Endothelial cell of umbilical vein (primary cell): ENCODE measurements around the gene STK10. TPM values are rescaled to one million over a fixed set of nuclear protein-coding genes. Genes with fewer than 3 reads are reported as not detected.
A peak's percentile ranks its signal among the peaks of the same experiment; 100 is the strongest.

Experiments
- BruUV-seq: library from RNA; stranded (reverse); fragments of 400-500 nt; replicated peaks from 2 replicates; lab custom pipeline; 2021; lab: Mats Ljungman, UMichigan
- CTCF ChIA-PET: fragments of 300-600, 350-600 bp; sonication (Branson Sonifier 250); formaldehyde crosslinking; loops from one replicate; lab custom pipeline; 2021; ENCODE audit warnings: antibody characterized with exemption, inconsistent platforms; lab: Charles Lee
- POLR2A ChIA-PET: fragments of 300-600, 350-600 bp; sonication (Branson Sonifier 250); formaldehyde crosslinking; loops from one replicate; lab custom pipeline; 2021; ENCODE audit warnings: antibody characterized with exemption, inconsistent platforms; lab: Charles Lee
- DNase-seq: peaks from one replicate; pipeline ENCODE4 v3.0.0-alpha.2; 2011; ENCODE audit warnings: low read depth, low spot score
- FAIRE-seq: peaks from 2 replicates; lab custom pipeline; 2011; peaks lifted over from hg19 to GRCh38; lab: Jason Lieb, UNC
- H2AFZ ChIP-seq: 2 replicates; pipeline ENCODE4 v1.6.0; 2012; ENCODE audit warnings: low read depth, low read length, control low read depth, inconsistent platforms
- H3K27ac ChIP-seq: 2 replicates; pipeline ENCODE4 v1.5.1; 2011; ENCODE audit warnings: low read depth, mild to moderate bottlenecking, control low read depth, low read length, moderate library complexity; ENCODE audit not compliant: insufficient read depth
- H3K27me3 ChIP-seq, 2 experiments: 2 replicates each; pipeline versions ENCODE4 v1.6.0 to v1.6.1; 2011; ENCODE audit warnings: low read length in 2 of 2, mixed read lengths in 1 of 2; ENCODE audit not compliant: control insufficient read depth in 2 of 2, insufficient read depth in 2 of 2
- H3K36me3 ChIP-seq, 2 experiments: 2 replicates in 1 of 2; 3 replicates in 1 of 2; pipeline ENCODE4 v1.5.1; 2011; ENCODE audit warnings: low read length in 2 of 2, mild to moderate bottlenecking in 1 of 2, moderate library complexity in 1 of 2; ENCODE audit not compliant: control insufficient read depth in 2 of 2, insufficient read depth in 2 of 2; ENCODE audit errors: extremely low read depth in 1 of 2
- H3K4me1 ChIP-seq: 3 replicates; pipeline ENCODE4 v1.5.1; 2011; ENCODE audit warnings: mild to moderate bottlenecking, low read length; ENCODE audit not compliant: control insufficient read depth, insufficient read depth; ENCODE audit errors: extremely low read depth
- H3K4me2 ChIP-seq: 2 replicates; pipeline ENCODE4 v1.6.1; 2011; ENCODE audit warnings: low read length, control low read depth, mixed read lengths; ENCODE audit not compliant: insufficient read depth
- H3K4me3 ChIP-seq, 3 experiments: fragments of 200-600 bp in 1 of 3; sonication (generic), shearing (Covaris generic) in 1 of 3; replicated peaks in 1 of 3; 2 replicates each; pipeline ENCODE4 v1.5.1; 2011 to 2016; ENCODE audit warnings: control low read depth in 3 of 3, low read length in 3 of 3, mild to moderate bottlenecking in 2 of 3, inconsistent platforms in 1 of 3, low read depth in 1 of 3, moderate library complexity in 1 of 3; ENCODE audit not compliant: insufficient read depth in 1 of 3
- H3K79me2 ChIP-seq: 2 replicates; pipeline ENCODE4 v1.6.0; 2012; ENCODE audit warnings: low read length, inconsistent platforms; ENCODE audit not compliant: control insufficient read depth, insufficient read depth
- H3K9ac ChIP-seq: replicated peaks from 2 replicates; pipeline ENCODE3; 2011; ENCODE audit warnings: low read length, control low read depth; ENCODE audit not compliant: insufficient read depth; ENCODE audit errors: extremely low read depth
- H3K9me1 ChIP-seq: replicated peaks from 3 replicates; pipeline ENCODE4 v1.6.0; 2011; ENCODE audit warnings: mild to moderate bottlenecking, low read length; ENCODE audit not compliant: control insufficient read depth, insufficient read depth; ENCODE audit errors: extremely low read depth
- H3K9me3 ChIP-seq: replicated peaks from 2 replicates; pipeline ENCODE4 v1.5.1; 2012; ENCODE audit warnings: low read length, inconsistent platforms; ENCODE audit not compliant: control insufficient read depth, insufficient read depth
- H4K20me1 ChIP-seq: replicated peaks from 2 replicates; pipeline ENCODE3; 2011; ENCODE audit warnings: mild to moderate bottlenecking, low read length; ENCODE audit not compliant: control insufficient read depth, insufficient read depth; ENCODE audit errors: extremely low read depth
- CTCF ChIP-seq, 2 donors: IDR thresholded peaks; 1 replicate in 1 of 2; 2 replicates in 1 of 2; pipeline ENCODE4 v1.5.1; 2011; ENCODE audit warnings: low read length in 2 of 2, mild to moderate bottlenecking in 2 of 2, moderate library complexity in 2 of 2, control low read depth in 1 of 2, inconsistent platforms in 1 of 2, low read depth in 1 of 2; ENCODE audit not compliant: insufficient read depth in 1 of 2; ENCODE audit errors: extremely low read depth in 1 of 2
- EZH2 ChIP-seq: IDR thresholded peaks from 2 replicates; pipeline ENCODE4 v1.6.1; 2012; ENCODE audit warnings: borderline replicate concordance, low read depth, mild to moderate bottlenecking, moderate library complexity, low read length, inconsistent platforms; ENCODE audit not compliant: severe bottlenecking
- FOS ChIP-seq: IDR thresholded peaks from 2 replicates; pipeline ENCODE4 v1.6.1; 2011; ENCODE audit warnings: mild to moderate bottlenecking, low read length, moderate library complexity, borderline replicate concordance; ENCODE audit not compliant: insufficient read depth
- GATA2 ChIP-seq: IDR thresholded peaks from 2 replicates; pipeline ENCODE4 v1.7.0; 2011; ENCODE audit warnings: low read depth, mild to moderate bottlenecking, moderate library complexity, mixed read lengths, low read length; ENCODE audit not compliant: insufficient read length, insufficient read depth
- JUN ChIP-seq: IDR thresholded peaks from 2 replicates; pipeline ENCODE4 v1.6.1; 2011; ENCODE audit warnings: borderline replicate concordance, low read depth; ENCODE audit not compliant: insufficient read length, insufficient read depth
- MAX ChIP-seq: IDR thresholded peaks from 2 replicates; pipeline ENCODE4 v1.6.1; 2011; ENCODE audit not compliant: insufficient read depth, insufficient read length
- MYC ChIP-seq: IDR thresholded peaks from one replicate; pipeline ENCODE4 v1.6.1; 2011; ENCODE audit warnings: mild to moderate bottlenecking, low read depth, low read length
- POLR2A ChIP-seq: IDR thresholded peaks from 2 replicates; pipeline ENCODE4 v1.6.1; 2012; ENCODE audit warnings: low read depth, mild to moderate bottlenecking, control low read depth, low read length
- POLR2AphosphoS5 ChIP-seq: IDR thresholded peaks from 2 replicates; pipeline ENCODE4 v1.6.1; 2012; ENCODE audit warnings: low read depth, mild to moderate bottlenecking, control low read depth, low read length, moderate library complexity; ENCODE audit not compliant: insufficient read depth
- dilution Hi-C: fragments of 300-500 bp; cut with MboI; formaldehyde crosslinking; loops from one replicate; pipeline ENCODE4 v1.15.0; 2019; ENCODE audit warnings: low sequenced_read_pairs; ENCODE audit not compliant: extremely low pct_ligation_motif_present
- intact Hi-C: fragments of 100-400 bp; cut with micrococcal nuclease; formaldehyde crosslinking; loops from one replicate; pipeline ENCODE4 v1.10.0; 2022
- polyA plus RNA-seq, 4 experiments: library from polyadenylated mRNA; depleted of rRNA in 3 of 4; stranded (reverse) in 3 of 4; unstranded in 1 of 4; fragments of >200 nt; gene quantifications; 2 replicates each; pipeline versions ENCODE4 v1.2.1 to v1.2.3, GENCODE V29; 2011 to 2012; ENCODE audit warnings: missing spikeins in 1 of 4
- total RNA-seq: library from RNA; stranded (reverse); gene quantifications from 2 replicates; pipeline ENCODE4 v1.2.3, GENCODE V29; 2021

STK10 gene
- total and polyA plus RNA-seq, 2 donors (not counting 3 experiments of a cell fraction or from before 2014, with no cell fraction given): 16.9 to 47.2 TPM

GRCh38 chr5:172111852-172112225 is 76.2 kb downstream of the STK10 start:
- Histone ChIP-seq H3K4me1 (peaks cover 16% of the 10 kb centered on the region), H3K9me1 (no peaks in the 10 kb centered on the region), H2AFZ (no peak overlapping the region), H3K27ac (no peak overlapping the region), H3K4me3 (no peak overlapping the region), H3K79me2 (no peaks in the 10 kb centered on the region), H4K20me1 (no peaks in the 10 kb centered on the region), H3K9ac (no peak overlapping the region), H3K9me3 (no peaks in the 10 kb centered on the region), H3K36me3 (no peaks in the 10 kb centered on the region), H3K4me2 (no peak overlapping the region), H3K27me3 (no peaks in the 10 kb centered on the region)
- DNase-seq (peak; percentile 65), FAIRE-seq (peak; percentile 12)
- POLR2A ChIA-PET: no interaction called here
- intact Hi-C loops: no loop called here
- TF ChIP-seq GATA2 (no peak), CTCF (IDR thresholded peaks at IDR 0.05; ENCODE audit: extremely low read depth in 1 of 2, insufficient read depth in 1 of 2, low read depth in 1 of 2, low read length in 2 of 2) (no peak), POLR2AphosphoS5 (no peak), FOS (no peak), EZH2 (no peak), POLR2A (no peak), JUN (no peak), MYC (no peak), MAX (no peak)
- CTCF ChIA-PET: interaction anchor here (0.6 to 3.1 kb wide), 5 partner anchors 11 to 665 kb away, joined by 3 to 19 read pairs (median 4); partner anchors contain the start of gene STK10
- dilution Hi-C loops: no loop called here
- no TSS peak for BruUV-seq
